ENCODE results near the gene NUP210L.
"Not testable (repeated sequence)": the region's sequence is repeated elsewhere in the genome, so short reads cannot be mapped to it uniquely, and the experiment has no call there.

Gene NUP210L

DNA sequence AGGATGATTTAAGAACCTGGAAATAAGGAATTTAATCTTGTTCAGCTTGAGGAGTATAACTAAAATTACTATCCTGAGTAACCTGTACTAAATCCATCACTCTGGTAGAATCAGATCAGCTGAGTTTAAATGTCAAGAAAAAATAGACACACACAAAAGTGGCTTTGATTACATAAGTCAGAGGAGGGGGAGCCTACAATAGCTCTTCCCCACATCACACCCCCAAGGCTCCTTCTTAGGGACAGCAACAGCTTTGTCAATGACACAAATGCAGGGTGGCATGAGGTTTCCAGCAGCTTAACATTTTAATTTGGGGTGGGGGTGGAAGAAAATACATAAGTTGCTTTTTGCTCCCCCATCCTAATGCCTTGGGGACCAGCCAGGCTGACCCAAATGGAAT, 12.6 kb upstream of the NUP210L start:
- FAIRE-seq = no peak

DNA sequence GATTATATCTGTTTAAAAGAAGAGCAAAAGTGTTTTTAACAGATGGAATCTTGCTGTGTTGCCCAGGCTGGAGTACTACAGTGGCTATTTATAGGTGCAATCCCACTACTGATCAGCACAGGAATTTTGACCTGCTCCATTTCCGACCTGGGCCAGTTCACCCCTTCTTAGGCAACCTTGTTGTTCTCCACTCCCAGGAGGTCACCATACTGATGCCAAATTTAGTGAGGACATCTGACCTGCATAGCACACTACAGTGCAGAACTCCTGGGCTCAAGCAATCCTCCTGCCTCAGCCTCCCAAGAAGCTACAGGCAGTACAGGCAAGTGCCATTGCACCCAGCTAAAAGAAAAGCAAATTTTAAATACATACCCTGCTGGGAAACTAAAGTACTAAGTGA, 11.3 kb upstream of the NUP210L start:
- FAIRE-seq = no peak

DNA sequence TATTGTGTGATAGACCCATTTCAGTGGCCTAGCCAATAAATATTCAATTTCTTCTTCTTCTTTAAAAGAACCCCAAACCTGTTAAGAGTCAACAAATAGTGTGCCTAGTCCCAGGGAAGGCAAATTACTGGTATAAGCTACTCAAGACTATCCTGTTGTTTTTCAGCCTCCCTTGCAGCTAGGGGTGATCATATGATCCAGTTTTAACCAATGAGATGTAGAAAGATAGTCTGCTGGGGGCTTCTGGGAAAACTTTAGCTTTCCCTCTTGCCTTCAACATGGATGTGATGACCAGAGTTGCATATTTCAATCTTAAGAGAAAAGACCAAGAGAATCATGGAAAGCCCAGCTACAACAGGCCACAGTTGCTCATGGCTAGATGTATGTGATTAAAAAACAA, 4.7 kb upstream of the NUP210L start:
- FAIRE-seq = no peak

GRCh38 chr1:154158307-154159125, 3.6 kb upstream of the NUP210L start:
- no peak for FAIRE-seq

DNA sequence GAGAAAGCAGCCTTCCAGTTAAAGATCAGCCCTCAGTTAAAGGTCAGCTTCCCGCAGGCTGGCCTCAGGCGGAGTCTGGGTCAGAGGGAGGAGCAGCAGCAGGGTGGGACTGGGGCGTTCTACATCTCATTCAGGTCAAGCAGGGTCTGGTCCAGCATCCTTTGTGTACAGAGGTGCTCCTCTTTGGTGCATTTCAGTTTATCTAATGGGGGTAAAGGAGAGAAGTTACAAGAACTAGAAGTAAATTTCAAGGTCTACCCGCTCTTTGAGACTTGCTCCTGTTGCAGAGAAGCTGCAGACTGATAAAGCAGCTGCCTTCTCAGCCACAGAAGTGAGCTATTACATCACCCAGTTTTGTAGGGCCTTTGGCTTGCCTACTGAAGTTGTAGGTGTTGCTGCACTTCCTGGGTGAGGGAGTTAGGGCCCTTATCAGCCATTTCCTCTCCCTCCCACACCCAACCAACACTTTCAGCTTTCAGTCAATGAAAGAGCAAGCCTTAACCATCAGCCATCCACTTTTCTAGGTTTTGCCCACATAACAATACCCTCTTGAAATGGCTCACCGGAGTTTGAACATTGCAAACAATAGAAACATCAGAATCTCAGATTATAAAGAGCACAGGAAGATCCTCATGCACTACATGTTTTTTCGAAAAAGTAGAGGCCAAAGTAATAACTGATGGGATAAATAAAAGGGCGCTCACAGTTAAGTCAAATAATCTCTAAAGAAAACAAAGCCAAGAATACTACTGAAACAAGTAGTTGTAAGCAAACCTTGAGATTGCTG, 2.8 kb upstream of the NUP210L start:
- FAIRE-seq = no peak

DNA sequence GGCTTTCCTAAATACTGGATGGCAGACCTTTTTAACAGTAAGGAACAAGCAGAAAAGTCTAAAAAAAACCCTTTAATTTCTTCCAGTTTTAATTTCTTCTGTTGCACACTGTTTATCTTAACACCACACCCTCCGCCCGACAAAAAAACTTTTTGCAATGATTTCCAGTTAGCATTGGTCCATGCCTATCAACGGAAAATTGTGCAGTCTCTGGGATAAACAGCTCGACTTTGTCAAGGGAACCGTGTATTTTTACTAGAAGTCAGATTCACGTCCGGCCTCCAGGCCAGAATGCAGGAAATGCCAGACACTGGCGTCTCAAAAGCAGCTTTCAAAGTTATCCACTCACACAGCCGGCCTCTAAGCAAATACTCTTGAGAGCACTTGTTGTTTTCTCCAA, 378 bp upstream of the NUP210L start:
- no peak for FAIRE-seq

DNA sequence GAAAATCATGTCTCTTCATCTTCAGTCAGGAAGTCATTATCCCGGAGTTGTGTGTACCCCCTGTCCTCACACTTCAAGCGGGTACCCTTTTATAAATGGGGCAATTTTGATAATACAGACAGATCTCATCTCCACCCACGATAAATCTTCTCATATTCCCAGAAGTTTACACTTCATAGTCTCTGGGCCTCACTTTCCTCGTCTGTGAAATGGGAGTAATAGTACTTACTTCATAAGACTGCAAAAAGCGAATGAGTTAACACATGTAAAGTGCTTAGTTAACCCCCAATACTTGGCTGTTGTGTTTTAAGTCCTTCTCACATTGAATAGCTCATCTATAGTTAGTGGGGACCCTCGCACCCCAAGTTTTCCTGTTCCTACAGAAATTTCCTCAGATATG, 820 bp downstream of the NUP210L start:
- FAIRE-seq = no peak

DNA sequence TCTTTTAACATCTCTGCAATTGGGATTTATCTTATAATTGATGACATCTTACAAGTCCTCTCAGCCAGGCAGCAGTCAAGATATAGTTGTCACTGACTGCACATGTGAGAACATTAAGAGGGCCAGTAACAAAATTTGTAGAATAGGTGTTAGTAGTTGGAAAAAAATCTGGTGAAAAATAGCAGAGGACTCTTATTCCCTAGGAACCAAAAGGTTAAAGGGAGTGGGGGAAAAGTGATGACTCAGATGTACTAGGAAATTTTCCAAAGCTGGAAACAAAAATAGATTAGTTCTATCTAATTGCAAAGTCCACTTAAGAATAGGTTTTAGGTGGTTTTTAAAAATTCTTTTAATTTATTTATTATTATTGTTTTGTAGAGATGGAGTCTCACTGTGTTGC, 3.6 kb downstream of the NUP210L start:
- no peak for FAIRE-seq

- no peak for FAIRE-seq
Measured at GRCh38 chr1:154148807-154149206, 6.1 kb downstream of the NUP210L start.

DNA sequence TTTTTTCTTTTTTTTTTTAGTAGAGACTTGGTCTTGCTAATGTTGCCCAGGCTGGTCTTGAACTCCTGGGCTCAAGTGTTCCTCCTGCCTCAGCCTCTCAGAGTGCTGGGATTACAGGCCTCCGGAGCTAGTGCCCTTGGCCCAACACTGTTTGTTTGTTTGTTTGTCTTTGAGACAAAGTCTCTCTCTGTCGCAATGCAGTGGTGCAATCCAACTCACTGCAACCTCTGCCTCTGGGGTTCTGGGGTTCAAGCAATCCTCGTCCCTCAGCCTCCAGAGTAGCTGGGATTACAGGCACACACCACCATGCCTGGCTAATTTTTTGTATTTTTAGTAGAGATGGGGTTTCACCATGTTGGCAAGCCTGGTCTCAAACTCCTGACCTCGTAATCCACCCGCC, 7.4 kb downstream of the NUP210L start:
- not testable (repeated sequence) for FAIRE-seq

DNA sequence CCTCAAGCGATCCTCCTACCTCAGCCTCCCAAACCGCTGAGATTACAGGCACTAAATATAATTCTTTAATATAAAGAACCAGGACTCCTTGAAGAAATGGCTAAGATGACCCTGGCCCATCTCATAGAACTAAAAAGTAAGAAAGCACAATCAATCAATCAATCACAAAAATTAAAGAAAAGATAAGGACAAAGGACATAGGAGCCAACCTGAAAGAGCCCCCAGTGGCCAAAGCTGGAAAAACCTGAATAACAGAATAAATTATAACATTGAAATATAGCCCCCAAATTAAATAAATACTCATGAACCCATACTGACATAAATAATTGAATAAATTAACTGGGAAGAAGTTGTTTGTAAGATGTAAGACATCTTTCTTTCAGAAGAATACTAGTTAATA, 8.9 kb downstream of the NUP210L start:
- peak; percentile 74 for FAIRE-seq

- no peak for FAIRE-seq
Measured at GRCh38 chr1:154142358-154142757, 12.5 kb downstream of the NUP210L start.

DNA sequence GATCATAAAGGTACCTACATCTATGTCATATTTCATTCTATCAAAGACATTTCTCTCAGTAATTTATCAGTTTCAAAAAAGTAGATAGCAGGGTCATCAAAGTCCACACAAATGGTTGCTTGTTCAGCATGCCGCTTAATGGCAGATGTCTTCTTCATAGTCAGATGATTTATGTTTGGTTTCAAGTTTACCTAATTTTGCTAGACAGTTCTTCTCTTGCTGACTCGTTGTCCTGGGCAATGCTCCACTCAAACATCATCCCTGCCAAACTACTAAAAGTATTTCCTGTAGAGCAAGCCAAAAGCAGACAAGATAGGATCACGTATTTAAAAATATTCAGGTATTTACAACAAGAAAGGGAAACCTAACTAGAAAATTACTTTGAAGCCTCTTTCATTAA, 13.6 kb downstream of the NUP210L start:
- FAIRE-seq = no peak

DNA sequence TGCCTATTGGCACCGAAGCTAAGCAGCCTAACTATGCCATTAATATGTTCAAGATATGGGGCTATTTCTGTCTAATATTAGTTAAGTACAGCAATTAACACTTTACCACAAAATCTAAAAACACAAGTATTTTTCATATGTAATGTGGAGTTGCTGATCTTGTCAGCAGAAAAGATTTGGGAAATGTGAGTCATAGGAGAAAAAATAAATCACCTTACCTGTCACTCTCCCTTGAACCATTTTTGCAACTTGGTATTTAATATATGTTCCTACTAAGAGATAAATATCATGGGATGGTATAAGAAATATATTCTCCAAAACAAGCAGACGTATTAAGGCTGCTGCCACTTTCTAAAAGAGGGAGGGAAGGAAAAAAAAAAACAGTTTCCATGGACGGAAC, 17.0 kb downstream of the NUP210L start:
- FAIRE-seq = no peak

DNA sequence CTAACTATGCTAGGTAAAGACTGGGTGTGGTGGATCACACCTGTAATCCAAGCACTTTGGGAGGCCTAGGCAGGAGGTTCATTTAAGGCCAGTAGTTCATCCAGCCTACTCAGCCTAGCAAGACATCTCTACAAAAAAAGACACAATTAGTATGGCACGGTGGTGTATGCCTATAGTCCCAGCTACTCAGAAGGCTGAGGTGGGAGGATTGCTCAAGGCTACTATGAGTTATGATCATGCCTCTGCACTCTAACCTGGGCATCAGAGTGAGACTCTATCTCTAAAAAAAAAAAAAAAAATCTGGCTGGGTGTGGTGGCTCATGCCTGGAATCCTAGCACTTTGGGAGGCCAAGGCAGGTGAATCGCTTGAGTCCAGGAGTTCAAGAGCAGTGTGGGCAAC, 21.6 kb downstream of the NUP210L start:
- FAIRE-seq = no peak

DNA sequence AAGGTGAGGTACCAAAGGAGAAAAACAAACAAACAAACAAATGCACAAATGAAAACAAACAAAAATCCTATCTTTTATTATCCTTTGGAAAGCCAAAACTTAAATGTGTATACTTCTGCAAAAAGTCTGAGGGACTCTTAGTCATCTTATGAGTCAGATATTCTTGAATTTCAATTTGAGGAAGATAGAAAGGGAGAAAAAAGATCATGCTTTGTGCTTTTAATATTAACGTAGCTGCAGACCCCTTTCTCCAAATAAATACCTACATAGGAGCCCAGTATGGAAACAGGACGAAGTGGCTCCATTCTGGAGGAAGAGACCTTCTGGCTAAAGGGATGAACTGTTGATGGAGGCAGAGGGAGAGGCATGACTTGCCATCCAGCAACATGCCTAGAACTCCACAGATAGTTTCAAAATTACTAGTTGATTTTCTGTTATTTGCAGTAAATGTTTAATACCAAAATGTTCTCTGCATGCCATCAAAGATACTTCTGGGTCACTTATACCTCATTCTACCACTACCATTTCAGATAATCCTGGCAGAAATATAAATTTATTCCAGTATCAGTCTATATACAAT, 25.4 kb downstream of the NUP210L start:
- no peak for FAIRE-seq

DNA sequence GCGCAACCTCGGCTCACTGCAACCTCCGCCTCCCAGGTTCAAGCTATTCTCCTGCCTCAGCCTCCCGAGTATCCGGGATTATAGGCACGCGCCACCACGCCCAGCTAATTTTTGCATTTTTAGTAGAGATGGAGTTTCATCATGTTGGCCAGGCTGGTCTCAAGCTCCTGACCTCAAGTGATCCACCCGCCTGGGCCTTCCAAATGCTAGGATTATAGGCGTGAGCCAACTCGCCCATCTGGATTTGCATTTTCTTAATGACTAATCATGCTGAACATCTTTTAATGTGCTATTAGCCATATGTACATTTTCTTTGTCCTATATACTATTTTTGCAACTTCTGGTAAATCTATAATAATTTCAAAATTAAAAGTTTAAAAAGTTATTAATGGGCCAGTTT, 31.7 kb downstream of the NUP210L start:
- FAIRE-seq = not testable (repeated sequence)

GRCh38 chr1:154117642-154118041, 37.2 kb downstream of the NUP210L start:
- no peak for FAIRE-seq

DNA sequence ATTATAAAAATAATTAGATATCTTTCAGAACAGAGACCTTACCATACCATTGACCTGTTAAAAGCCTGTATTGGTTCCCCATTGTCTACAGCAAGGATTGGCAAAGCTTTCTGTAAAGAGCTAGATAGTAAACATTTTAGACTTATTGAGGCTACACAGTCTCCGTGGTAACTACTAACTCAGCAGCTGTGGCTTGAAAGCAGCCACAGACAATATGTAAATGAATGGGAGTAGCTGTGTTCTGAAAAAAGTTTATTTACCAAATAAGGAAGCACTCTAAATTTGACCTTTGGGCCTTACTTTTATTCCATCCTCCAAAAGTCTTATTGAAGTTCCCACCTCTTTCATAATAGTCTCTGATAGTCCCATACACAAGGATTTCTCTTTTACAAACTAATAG, 39.7 kb downstream of the NUP210L start:
- no peak for FAIRE-seq

DNA sequence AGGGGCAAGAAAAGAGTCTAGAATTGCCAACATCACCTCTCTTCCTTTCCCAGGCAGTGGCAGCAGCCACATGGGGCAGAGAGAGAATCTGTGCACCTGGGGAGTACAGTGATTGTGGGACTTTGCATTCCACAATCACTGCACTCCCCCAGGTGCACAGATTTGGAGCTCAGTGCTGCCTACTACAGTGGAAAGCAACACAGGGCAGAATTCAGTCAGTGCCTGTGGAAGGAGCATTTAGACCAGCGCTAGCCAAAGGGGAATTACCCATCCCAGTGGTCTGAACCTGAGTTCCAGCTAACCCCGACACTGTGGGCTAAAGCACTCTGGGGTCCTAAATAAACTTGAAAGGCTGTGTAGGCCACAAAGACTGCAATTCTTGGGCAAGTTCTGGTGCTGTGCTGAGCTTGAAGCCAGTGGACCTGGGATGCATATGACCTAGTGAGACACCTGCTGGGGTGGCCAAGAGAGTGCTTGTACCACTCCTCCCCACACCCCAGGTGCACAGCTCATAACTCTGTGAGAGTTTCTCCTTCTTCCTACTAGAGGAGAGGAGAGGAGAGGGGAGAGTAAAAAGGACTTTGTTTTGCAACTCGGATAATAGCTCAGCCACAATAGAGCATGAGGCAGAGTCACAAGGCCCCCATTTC, 50.3 kb downstream of the NUP210L start:
- no peak for FAIRE-seq

DNA sequence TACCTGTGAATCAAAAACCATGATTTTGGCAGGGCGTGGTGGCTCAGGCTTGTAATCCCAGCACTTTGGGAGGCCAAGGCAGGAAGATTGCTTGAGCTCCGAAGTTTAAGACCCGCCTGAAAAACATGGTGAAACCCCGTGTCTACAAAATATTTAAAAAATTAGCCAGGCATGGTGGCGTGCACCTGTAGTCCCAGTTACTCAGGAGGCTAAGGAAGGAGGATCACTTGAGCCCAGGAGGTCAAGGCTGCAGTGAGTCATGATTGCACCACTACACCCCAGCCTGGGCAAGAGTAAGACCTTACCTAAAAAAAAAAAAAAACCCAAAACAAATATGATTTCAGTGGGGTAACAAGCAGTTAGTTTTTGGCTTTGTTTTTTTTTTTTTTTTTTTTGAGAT, 54.7 kb downstream of the NUP210L start:
- not testable (repeated sequence) for FAIRE-seq

GRCh38 chr1:154097873-154098272, 57.0 kb downstream of the NUP210L start:
- FAIRE-seq = no peak

- no peak for FAIRE-seq
Measured at GRCh38 chr1:154095456-154096060, 59.3 kb downstream of the NUP210L start.

Data from A204.1 (cell line).